Natural killer cell (primary cell): Measurements from ENCODE around the gene FAM117A. TPM values are rescaled to one million over a fixed set of nuclear protein-coding genes. Genes with fewer than 3 reads are reported as not detected.

Experiments
- ATAC-seq, 3 donors: fragments of 150-1000 bp in 2 of 3; fragments of 200-7000 bp in 1 of 3; cut with Tn5 transposase; 1 replicate in 1 of 3; 2 replicates in 2 of 3; pipeline ENCODE4 v1.10.0; 2021; ENCODE audit warnings: mild to moderate bottlenecking in 2 of 3, moderate library complexity in 2 of 3
- DNase-seq, 2 donors: peaks; one replicate each; pipeline versions ENCODE4 v3.0.0 to v3.0.0-alpha.2; 2013 to 2021; ENCODE audit warnings: mixed read lengths in 1 of 2
- H3K27ac ChIP-seq: one replicate; pipeline ENCODE4 v1.5.1; 2013; ENCODE audit warnings: mild to moderate bottlenecking, low read length
- H3K27me3 ChIP-seq: one replicate; pipeline ENCODE4 v1.6.1; 2013; ENCODE audit warnings: low read length; ENCODE audit not compliant: control insufficient read depth, insufficient read depth
- H3K36me3 ChIP-seq: one replicate; pipeline ENCODE4 v1.6.1; 2013; ENCODE audit warnings: low read length; ENCODE audit not compliant: control insufficient read depth, insufficient read depth
- H3K4me1 ChIP-seq: one replicate; pipeline ENCODE4 v1.6.1; 2013; ENCODE audit warnings: low read length; ENCODE audit not compliant: control insufficient read depth, insufficient read depth
- H3K4me3 ChIP-seq: one replicate; pipeline ENCODE4 v1.5.1; 2013; ENCODE audit warnings: low read length
- H3K9me3 ChIP-seq: one replicate; pipeline ENCODE4 v1.6.1; 2013; ENCODE audit warnings: low read length; ENCODE audit not compliant: control insufficient read depth, insufficient read depth
- H3K27ac Mint-ChIP-seq, 2 donors: one replicate each; pipeline ENCODE4 v1.8.0; 2022; ENCODE audit warnings: mild to moderate bottlenecking in 2 of 2, mixed read lengths in 2 of 2, moderate library complexity in 1 of 2
- H3K27me3 Mint-ChIP-seq, 2 donors: one replicate each; pipeline ENCODE4 v1.8.0; 2022; ENCODE audit warnings: low read depth in 2 of 2, mixed read lengths in 2 of 2
- H3K36me3 Mint-ChIP-seq: one replicate; pipeline ENCODE4 v1.8.0; 2022; ENCODE audit warnings: mixed read lengths
- H3K4me1 Mint-ChIP-seq, 2 donors: one replicate each; pipeline ENCODE4 v1.8.0; 2022; ENCODE audit warnings: mixed read lengths in 2 of 2
- H3K4me3 Mint-ChIP-seq: one replicate; pipeline ENCODE4 v1.8.0; 2022; ENCODE audit warnings: mild to moderate bottlenecking, moderate library complexity, mixed read lengths
- H3K9me3 Mint-ChIP-seq, 2 donors: one replicate each; pipeline ENCODE4 v1.8.0; 2022; ENCODE audit warnings: mixed read lengths in 2 of 2
- WGBS: methylation state at CpG from one replicate; pipeline ENCODE4 v1.1.7; 2013; ENCODE audit warnings: missing lambda C conversion rate; ENCODE audit not compliant: insufficient coverage; 5-methylcytosine and 5-hydroxymethylcytosine counted together
- intact Hi-C: fragments of 100-400 bp; cut with micrococcal nuclease; formaldehyde crosslinking; loops from one replicate; pipeline ENCODE4 v1.14.2; 2022
- total RNA-seq, 4 donors: library from RNA; stranded (reverse); fragments of 120-200 nt in 1 of 4; gene quantifications; one replicate each; pipeline versions ENCODE4 v1.2.3 to v1.2.4, GENCODE V29; 2013 to 2022
- TF ChIP-seq, protein P1 (sequence below): fragments of 200-600 bp; IDR thresholded peaks from one replicate; pipeline ENCODE4 v1.8.0; 2022; ENCODE audit warnings: antibody characterized with exemption

FAM117A gene
- total RNA-seq, 3 donors from 2014 or later (not counting 1 experiment from before 2014, with no cell fraction given), result 55.2 to 88.4 (median 79.2) TPM

DNA sequence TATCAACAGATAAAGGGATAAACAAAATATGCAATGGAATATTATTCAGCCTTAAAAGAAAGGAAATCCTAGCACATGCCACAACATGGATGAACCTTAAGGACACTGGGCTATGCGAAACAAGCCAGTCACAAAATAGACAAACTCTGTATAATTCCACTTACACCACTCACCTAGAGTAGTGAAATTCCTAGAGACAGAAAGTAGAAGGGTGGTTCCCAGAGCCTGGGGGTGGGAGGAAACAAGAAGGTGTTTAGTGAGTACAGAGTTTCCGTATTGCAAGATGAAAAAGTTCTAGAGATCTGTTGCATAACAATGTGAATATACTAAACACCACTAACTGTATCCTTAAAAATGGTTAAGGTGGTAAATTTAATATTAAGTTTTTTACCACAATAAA lies 96.1 kb downstream of the FAM117A start:
- no peaks in the 10 kb centered on the region for H3K36me3 Mint-ChIP-seq
- H3K9me3 Mint-ChIP-seq, result no peaks in the 10 kb centered on the region
- H3K27me3 ChIP-seq, result no peaks in the 10 kb centered on the region
- H3K27ac ChIP-seq, result no peak overlapping the region
- H3K4me1 ChIP-seq, result peaks cover 3% of the 10 kb centered on the region
- DNase-seq, result peak in 1 of 2 donors; percentile 26
- H3K4me1 Mint-ChIP-seq, result peaks cover 18 to 35% of the 10 kb centered on the region in 2 donors
- ATAC-seq, result no peak
- H3K27me3 Mint-ChIP-seq, result no peaks in the 10 kb centered on the region
- H3K27ac Mint-ChIP-seq, result no peak overlapping the region
- TF ChIP-seq, protein P1, sequence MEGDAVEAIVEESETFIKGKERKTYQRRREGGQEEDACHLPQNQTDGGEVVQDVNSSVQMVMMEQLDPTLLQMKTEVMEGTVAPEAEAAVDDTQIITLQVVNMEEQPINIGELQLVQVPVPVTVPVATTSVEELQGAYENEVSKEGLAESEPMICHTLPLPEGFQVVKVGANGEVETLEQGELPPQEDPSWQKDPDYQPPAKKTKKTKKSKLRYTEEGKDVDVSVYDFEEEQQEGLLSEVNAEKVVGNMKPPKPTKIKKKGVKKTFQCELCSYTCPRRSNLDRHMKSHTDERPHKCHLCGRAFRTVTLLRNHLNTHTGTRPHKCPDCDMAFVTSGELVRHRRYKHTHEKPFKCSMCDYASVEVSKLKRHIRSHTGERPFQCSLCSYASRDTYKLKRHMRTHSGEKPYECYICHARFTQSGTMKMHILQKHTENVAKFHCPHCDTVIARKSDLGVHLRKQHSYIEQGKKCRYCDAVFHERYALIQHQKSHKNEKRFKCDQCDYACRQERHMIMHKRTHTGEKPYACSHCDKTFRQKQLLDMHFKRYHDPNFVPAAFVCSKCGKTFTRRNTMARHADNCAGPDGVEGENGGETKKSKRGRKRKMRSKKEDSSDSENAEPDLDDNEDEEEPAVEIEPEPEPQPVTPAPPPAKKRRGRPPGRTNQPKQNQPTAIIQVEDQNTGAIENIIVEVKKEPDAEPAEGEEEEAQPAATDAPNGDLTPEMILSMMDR, result no peak
- no peak overlapping the region for H3K4me3 Mint-ChIP-seq
- peaks cover 7% of the 10 kb centered on the region for H3K36me3 ChIP-seq
- no peak overlapping the region for H3K4me3 ChIP-seq
- no peaks in the 10 kb centered on the region for H3K9me3 ChIP-seq
- intact Hi-C loops, result no loop called here
- no CpG with 5 or more reads among the region's 2 CpGs for WGBS

- Histone ChIP-seq H3K36me3 (peaks cover 7% of the 10 kb centered on the region), H3K27me3 (no peaks in the 10 kb centered on the region), H3K27ac (no peak overlapping the region), H3K4me1 (no peaks in the 10 kb centered on the region), H3K9me3 (no peaks in the 10 kb centered on the region), H3K4me3 (no peak overlapping the region)
- ATAC-seq (no peak), DNase-seq (no peak)
- no peak overlapping the region for H3K4me3 Mint-ChIP-seq
- peak overlapping the region; percentile 17 to 49 for H3K27ac Mint-ChIP-seq
- H3K27me3 Mint-ChIP-seq, result no peaks in the 10 kb centered on the region
- H3K36me3 Mint-ChIP-seq, result no peaks in the 10 kb centered on the region
- H3K4me1 Mint-ChIP-seq, result peaks cover 21 to 41% of the 10 kb centered on the region in 2 donors
- H3K9me3 Mint-ChIP-seq, result no peaks in the 10 kb centered on the region
- intact Hi-C loops, result no loop called here
- WGBS, result 100% methylated on average over 2 of the region's 3 CpGs
- TF ChIP-seq, protein P1, result no peak
These were observed 99.2 kb downstream of the FAM117A start for GRCh38 chr17:49664706-49665211.

Other genes starting within 250 kb of the FAM117A start
- gene NXPH3, start 188.3 kb downstream of the FAM117A start, total RNA-seq, result not detected
- gene SPOP, start 86.0 kb downstream of the FAM117A start, total RNA-seq, result 10 to 100 TPM; 45.4 to 56.5 (median 54.7) TPM
- 100 to 1,000 TPM in 1 of 3 donors, 10 to 100 TPM in 2; 74.0 to 121 (median 90.2) TPM for gene SLC35B1, start 56.2 kb downstream of the FAM117A start, total RNA-seq
- 100 to 1,000 TPM; 195 to 231 (median 213) TPM for gene KAT7, start 24.6 kb upstream of the FAM117A start, total RNA-seq
- gene TAC4, start 83.9 kb upstream of the FAM117A start, total RNA-seq, result not detected
- gene DLX4, start 205.1 kb upstream of the FAM117A start, total RNA-seq, result 1 to 10 TPM in 1 of 3 donors, under 1 TPM in 1, not detected in 1; 0.35 to 1.1 TPM
- not detected for gene DLX3, start 231.1 kb upstream of the FAM117A start, total RNA-seq